NCI-H146 treated with DMSO at 0.1 percent for 48 hours (cell line): ENCODE results near the gene ACADVL.
"Not testable (repeated sequence)": the region's sequence is repeated elsewhere in the genome, so short reads cannot be mapped to it uniquely, and the experiment has no call there.

Source experiments
- DNase-seq: peaks from one replicate; lab custom pipeline; 2025; ENCODE audit not compliant: unreplicated experiment; lab: John Stamatoyannopoulos, UW

Gene ACADVL

DNA sequence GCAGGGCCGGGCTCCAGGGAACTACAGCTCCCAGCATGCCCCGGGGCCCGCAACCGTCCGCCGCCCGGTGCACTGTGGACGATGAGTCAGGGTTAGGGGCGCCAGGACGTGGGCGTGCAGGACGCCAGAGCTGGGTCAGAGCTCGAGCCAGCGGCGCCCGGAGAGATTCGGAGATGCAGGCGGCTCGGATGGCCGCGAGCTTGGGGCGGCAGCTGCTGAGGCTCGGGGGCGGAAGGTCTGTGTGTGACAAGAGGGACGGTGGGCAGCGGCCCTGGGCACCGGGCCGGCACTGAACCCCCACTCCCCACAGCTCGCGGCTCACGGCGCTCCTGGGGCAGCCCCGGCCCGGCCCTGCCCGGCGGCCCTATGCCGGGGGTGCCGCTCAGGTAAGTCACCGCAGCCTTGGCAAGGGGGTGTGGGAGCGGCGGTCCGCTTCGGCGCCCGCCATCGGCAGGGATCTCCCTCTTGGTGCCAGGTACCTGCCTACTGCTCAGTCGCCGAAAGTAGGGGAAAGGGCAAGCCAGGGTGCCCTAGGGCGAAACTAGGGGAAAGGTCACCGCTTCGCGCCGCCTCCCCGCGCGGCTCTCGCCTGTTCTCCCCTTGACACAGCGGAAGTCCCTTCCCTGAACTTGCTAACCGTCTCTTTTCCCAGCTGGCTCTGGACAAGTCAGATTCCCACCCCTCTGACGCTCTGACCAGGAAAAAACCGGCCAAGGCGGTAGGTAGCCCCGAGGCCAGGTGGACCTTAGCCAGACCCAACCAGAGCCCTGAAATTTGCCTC lies at the start of gene ACADVL, which contains the start of gene DLG4:
TSS of gene ACADVL (plus strand) at position 127 of the 781 bp plus-strand sequence. CDS start at position 174, 47 bp downstream.
TSS of gene DLG4 (minus strand) at position 25 of the 781 bp plus-strand sequence.
- DNase-seq: peak; percentile 58

GRCh38 chr17:7172522-7173191 lies 47.1 kb upstream of the ACADVL start:
- not testable (repeated sequence) for DNase-seq

GRCh38 chr17:7173687-7174602 lies 45.8 kb upstream of the ACADVL start:
- DNase-seq: peak; percentile 46

- no peak for DNase-seq
These were observed 45.0 kb upstream of the ACADVL start for GRCh38 chr17:7174603-7175326.

- no peak for DNase-seq
These were observed 44.4 kb upstream of the ACADVL start for GRCh38 chr17:7175330-7175733.

DNA sequence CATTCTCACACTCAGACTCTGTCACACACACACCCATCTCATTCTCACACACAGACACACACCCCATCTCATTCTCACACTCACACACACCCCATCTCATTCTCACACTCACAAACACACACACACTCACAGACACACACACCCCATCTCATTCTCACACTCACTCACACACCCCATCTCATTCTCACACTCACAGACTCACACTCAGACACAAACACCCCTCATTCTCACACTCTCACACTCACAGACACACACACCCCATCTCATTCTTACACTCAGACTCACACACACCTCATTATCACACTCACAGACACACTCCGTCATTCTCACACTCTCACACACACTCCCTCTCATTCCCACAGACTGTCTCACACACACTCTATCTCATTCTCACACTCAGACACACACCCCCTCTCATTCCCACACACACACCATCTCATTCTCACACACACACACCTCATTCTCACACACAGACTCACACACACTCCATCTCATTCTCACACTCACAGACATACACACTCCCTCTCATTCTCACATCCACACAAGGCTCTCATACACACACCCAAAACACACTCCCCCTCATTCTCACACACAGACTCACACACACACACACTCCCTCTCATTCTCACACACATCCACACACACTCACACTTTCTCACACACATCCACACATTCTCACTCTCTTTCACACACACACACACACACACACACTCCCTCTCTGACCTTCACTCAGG lies 43.5 kb upstream of the ACADVL start:
- DNase-seq: no peak

DNA sequence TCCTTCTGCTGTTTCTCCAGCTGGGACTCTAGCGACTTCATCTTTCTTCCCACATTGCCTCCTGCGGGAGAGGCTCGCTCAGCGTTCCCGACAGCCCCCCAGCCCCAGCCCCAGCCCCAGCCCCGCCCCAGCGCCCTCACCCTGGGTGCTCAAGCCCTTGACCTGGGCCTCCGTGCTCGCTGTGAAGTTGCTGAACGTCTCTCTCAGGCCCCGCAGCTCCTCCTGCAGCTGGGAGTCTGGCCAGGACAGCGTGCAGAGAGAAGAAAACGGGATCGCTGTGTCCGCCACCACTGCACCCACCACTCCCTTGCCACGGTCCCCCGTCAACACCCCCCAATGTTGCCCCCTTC lies 42.9 kb upstream of the ACADVL start:
- DNase-seq: no peak

GRCh38 chr17:7177191-7177953 lies 42.4 kb upstream of the ACADVL start:
- peak; percentile 23 for DNase-seq

DNA sequence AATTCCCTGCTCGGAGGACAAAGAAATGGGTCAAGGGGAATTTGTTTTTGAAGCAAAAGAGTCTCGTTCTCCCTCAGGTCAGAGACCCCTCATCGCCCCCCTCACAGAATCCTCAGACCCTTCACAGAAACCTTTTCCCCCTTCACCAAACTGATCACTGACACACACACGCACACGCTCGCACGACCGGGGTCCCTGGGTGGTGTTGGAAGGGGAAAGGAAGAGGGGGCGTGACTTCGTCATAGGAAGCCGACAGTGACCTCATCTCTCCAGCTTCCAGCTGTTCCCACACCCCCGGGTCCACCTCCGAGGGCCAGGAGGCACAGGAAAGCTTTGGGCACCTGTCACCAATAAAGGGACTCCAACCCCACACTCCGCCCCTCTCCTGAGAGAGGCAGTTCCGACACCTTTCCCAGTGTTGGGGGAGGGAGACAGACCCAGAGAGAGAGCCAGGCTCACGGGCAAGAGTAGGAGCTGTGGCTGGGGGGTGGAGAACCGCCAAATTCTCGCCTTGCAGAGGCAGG lies 41.7 kb upstream of the ACADVL start:
- DNase-seq: peak; percentile 22

DNA sequence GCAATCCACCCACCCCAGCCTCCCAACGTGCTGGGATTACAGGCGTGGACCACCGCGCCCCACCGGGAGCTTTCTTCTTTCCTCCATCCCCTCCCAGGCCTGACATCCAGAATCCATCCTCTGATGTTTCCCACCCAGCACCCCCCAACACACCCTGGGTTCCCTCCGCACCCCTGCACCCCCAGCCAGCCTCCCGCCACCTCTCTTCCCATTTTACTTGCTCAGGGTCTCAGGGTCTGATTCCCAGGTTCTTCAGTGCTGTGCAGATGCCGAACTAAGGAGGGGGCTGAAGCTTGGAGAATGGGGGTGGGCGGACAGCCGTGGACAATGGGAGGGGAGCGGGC lies 40.8 kb upstream of the ACADVL start:
- no peak for DNase-seq

- DNase-seq: no peak
These were observed 40.2 kb upstream of the ACADVL start, which contains the start of gene ASGR1 for GRCh38 chr17:7179317-7180254. Gene ASGR1 (minus strand): TSS chr17:7179370. CDS start chr17:7178563, 807 bp downstream.

DNA sequence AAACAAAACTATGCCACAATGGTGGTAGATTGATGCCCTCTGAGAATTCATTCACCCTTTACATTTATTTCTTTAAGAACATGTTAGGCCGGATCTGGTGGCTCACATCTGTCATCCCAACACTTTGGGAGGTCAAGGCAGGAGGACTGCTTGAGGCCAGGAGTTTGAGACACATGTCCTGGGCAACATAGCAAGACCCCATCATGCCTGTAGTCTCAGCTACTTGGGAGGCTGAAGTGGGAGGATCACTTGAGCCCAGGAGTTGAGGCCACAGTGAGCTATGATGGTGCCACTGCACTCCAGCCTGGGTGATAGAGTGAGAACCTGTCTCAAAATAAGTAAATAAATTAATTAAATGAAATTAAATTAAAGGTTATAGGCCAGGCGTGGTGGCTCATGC lies 37.6 kb upstream of the ACADVL start:
- DNase-seq: not testable (repeated sequence)

- DNase-seq: no peak
These were observed 36.2 kb upstream of the ACADVL start for GRCh38 chr17:7183433-7184090.

DNA sequence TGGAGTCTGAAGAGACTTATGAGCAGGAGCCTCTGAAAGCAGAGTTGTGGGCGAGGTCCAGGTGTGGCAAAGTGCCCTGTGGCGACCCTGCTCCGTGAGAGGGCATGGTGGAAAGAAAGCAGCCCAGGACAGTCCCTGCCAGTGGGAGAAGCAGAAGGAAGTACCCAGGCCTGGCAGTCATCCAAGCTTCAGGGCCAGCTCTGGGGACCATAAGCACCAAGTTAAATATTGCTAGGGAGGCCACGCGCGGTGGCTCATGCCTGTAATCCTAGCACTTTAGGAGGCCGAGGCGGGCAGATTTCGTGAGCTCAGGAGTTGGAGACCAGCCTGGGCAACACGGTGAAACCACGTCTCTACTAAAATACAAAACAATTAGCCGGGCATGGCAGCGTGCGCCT lies 35.6 kb upstream of the ACADVL start:
- no peak for DNase-seq

GRCh38 chr17:7184647-7185046 lies 35.1 kb upstream of the ACADVL start:
- no peak for DNase-seq

DNA sequence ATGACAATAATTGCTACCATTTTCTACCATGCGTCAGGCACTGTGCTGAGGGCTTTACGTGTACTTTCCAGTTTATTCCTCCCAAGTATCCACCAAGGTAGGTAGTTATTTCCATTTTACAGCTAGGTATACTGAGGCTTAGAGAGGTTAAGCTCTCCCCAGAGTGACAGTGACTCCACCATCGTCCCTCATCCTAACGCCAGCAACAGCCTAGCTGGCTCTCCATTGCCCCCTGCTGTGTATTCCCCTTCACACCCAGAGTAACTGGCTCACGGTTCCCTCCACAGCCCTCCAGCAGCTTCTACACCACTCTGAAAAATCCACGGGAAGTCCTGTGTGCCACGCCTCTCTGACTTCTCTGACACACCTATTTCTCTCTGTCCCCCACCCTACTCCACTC lies 33.5 kb upstream of the ACADVL start:
- no peak for DNase-seq

DNA sequence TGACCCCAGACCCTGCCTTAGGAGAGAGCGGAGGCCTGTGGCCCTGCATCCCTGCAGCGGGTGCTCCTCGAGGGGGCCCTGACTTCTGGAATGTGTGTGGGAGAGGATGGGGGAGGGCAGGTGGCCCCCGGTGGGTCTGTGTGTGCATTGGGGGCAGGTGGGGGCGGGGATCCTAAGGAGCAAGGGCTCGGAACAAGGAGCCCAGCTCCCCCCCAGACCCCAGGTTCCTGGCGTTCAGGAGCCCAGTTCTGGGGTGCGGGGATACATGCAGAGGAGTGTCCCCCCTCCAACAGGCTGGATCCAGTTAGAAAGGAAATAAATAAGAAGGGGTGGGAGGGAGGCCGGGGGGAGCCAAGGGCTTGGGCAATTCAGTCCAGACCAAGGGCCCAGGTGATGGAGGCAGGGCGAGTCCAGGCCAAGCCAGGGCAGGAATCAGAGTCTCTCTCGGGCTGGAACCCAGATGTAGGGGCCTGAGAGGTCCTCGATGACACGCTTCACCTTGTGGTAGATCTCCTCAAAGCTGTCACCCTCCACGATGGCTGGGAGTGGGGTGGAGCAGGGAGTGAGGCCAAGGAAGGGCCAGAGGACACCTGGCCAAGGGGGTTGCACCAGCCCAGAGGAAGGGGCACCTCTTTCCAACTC lies 29.3 kb upstream of the ACADVL start:
- no peak for DNase-seq
